Cardiac septum (tissue), 1 donor: ENCODE measurements around the gene SPTSSA. TPM values are rescaled to one million over a fixed set of nuclear protein-coding genes. Genes with fewer than 3 reads are reported as not detected.

Source experiments
- total RNA-seq: library from RNA; stranded (reverse); fragmentation: NEBNext Ultra II Directional; extraction: Animal tissue kit (Norgen Biotek cat#: 25700); gene quantifications from one replicate; pipeline ENCODE4 v1.2.1, GENCODE V29; 2021
- donor health status: DM: no; HTN: no; CAD: no.

Gene SPTSSA
- total RNA-seq, 1 donor from 2014 or later = 11.5 TPM

Other genes starting within 250 kb of the SPTSSA start
- 17.1 TPM for gene EAPP, start 77.5 kb upstream of the SPTSSA start, total RNA-seq
- 59.5 TPM for gene SNX6, start 167.9 kb upstream of the SPTSSA start, total RNA-seq